DOHH2 (cell line): Measurements from ENCODE around the gene TSKU.

Source experiments
- EZH2phosphoT487 ChIP-seq: fragments of 200-600 bp; sonication (generic); IDR thresholded peaks from 2 replicates; pipeline ENCODE4 v1.6.1; 2017; ENCODE audit warnings: borderline replicate concordance, mild to moderate bottlenecking, antibody characterized with exemption, low read length, moderate library complexity, mixed read lengths
- TF ChIP-seq, protein P1 (sequence below): fragments of 200-600 bp; sonication (generic); IDR thresholded peaks from one replicate; pipeline ENCODE4 v1.5.1; 2014; ENCODE audit warnings: antibody characterized with exemption, mild to moderate bottlenecking, low read depth, low read length; ENCODE audit not compliant: poor library complexity, severe bottlenecking

DNA sequence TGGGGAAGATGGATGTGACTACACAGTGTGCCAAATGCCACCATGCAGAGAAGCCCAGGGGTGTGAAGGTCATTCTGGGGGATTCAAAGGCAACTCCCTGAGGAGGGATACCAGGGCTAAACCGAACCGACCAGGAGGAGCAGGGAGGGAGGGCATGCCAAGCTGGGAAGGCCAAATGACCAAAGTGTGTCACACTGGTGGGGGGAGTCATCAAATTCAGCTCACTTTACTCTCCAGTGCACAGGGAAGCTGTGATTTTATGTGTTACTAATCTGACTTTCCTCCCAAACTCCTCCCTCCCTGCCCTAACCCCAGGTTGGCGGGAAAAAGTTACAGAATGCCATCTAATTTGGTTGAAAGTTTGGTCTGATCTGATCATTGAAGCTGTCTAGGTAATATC lies 29.7 kb upstream of the TSKU start:
- TF ChIP-seq, protein P1, sequence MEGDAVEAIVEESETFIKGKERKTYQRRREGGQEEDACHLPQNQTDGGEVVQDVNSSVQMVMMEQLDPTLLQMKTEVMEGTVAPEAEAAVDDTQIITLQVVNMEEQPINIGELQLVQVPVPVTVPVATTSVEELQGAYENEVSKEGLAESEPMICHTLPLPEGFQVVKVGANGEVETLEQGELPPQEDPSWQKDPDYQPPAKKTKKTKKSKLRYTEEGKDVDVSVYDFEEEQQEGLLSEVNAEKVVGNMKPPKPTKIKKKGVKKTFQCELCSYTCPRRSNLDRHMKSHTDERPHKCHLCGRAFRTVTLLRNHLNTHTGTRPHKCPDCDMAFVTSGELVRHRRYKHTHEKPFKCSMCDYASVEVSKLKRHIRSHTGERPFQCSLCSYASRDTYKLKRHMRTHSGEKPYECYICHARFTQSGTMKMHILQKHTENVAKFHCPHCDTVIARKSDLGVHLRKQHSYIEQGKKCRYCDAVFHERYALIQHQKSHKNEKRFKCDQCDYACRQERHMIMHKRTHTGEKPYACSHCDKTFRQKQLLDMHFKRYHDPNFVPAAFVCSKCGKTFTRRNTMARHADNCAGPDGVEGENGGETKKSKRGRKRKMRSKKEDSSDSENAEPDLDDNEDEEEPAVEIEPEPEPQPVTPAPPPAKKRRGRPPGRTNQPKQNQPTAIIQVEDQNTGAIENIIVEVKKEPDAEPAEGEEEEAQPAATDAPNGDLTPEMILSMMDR: no peak
- TF ChIP-seq EZH2phosphoT487: no peak
